Activated CD8-positive, alpha-beta memory T cell treated with anti-CD3 and anti-CD28 coated beads for 4 hours (primary cell): ENCODE results near the gene PRKCE.

Source experiments
- DNase-seq, 2 donors: peaks; one replicate each; pipeline ENCODE4 v3.0.0-alpha.2; 2020; ENCODE audit warnings: low read depth in 2 of 2

PRKCE gene

DNA sequence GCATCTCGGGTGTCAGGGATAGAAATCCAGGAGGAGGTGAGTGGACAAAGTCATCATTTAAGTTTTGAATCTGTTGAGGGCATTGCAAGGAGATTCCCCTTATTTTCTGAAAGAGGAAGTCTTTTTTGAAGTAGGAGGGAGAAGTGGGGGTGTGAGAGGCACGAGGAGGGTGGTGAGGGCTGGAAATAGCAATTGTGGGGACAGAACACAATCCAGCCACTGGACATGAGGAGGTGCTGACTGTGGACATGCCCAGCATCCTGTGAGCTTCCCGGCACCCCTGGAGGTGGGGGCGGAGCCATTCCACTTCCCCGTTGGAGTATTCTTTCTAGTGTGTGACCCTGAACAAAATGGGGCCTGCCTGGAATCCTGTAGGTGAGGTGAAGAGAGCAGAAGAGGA, 335.0 kb downstream of the PRKCE start:
- no peak for DNase-seq

DNA sequence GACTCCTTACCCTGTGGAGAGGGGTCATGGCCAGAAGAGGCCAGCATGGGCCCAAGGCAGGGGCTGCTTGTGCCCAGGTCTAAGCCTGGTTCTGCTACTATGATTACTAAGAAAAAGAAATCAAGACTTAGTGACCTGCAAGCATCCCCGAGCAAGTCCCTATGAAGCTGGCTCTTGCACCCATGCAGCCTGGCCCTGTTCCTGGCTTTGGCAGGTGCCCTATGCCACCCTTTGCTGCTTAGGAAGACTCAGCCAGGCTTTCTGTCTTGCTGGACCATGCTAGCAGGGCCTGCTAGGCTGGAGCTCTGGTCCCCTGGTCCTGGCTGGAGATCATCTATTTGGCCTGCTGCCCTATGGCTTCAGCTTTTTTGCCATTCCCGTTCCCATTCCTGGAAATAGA, 336.4 kb downstream of the PRKCE start:
- no peak for DNase-seq

DNA sequence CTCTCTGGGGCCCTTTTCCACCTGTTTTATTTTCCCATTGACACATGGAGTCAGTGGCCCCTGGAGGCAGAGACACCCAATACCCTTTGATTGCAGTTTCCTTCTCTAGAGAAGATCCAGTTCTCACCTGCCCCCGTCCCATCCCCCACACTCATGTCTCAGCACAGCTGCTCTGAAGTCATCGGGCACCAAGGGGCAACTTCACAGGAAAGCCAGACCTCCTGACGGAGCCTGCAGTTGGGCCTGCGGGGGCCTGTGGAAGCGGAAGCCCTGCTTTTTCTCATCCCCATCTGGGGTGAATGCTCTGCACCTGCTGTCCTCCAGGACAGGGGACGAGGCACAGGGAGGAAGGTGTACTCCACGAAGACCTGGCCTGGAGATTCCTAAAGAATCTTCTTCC, 337.4 kb downstream of the PRKCE start:
- DNase-seq, result no peak

DNA sequence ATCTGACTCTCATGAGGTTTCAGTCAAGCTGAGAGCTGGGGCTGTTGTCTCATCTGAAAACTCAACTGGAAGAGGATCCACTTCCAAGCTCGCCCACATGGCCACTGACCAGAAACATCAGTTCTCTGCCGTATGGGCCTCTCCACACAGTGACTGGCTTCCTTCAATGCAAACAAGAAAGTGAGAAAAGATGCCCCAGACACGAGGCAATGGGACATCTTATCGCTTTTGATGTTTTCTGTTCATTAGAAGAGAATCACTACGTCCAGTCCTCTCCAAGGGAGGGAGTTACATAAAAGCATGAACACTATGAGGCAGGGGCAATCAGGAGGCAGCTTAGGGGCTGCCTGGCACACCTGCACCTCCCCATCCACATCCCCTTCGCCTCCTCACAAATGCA, 338.7 kb downstream of the PRKCE start:
- no peak for DNase-seq

DNA sequence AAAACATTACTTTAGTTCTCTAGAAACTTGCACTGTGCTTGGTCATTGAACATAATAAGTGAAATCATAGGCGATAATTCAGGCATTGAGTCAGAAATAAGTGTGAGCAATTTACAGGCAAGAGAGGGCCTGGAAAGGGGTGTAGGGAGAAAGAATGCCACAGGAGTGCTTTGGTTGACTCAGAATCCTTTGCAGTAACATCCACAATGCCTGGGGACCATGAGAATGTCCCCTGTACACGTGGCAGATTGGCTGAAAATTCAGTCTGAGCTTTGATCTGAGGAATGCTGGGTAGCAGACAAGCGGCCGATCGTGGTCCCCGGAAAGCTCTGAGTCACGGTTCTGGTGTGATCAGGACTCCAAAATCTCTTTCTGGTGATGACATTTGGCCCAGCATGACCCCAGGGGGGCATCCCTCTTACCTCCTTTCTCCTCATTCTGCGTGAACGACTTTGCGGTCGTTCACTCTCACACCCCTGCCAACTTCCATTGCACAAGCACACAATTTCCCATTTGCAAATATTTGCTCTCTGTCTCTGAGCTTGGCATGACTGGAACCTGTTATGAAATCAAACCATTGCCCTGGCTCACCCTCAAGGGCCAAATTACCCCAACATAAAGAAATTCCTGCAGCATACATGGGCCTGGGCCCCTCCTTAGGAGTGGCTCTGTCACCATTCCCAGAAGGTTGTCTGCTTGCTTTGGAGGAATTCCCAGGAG, 340.7 kb downstream of the PRKCE start:
- DNase-seq, result no peak

DNA sequence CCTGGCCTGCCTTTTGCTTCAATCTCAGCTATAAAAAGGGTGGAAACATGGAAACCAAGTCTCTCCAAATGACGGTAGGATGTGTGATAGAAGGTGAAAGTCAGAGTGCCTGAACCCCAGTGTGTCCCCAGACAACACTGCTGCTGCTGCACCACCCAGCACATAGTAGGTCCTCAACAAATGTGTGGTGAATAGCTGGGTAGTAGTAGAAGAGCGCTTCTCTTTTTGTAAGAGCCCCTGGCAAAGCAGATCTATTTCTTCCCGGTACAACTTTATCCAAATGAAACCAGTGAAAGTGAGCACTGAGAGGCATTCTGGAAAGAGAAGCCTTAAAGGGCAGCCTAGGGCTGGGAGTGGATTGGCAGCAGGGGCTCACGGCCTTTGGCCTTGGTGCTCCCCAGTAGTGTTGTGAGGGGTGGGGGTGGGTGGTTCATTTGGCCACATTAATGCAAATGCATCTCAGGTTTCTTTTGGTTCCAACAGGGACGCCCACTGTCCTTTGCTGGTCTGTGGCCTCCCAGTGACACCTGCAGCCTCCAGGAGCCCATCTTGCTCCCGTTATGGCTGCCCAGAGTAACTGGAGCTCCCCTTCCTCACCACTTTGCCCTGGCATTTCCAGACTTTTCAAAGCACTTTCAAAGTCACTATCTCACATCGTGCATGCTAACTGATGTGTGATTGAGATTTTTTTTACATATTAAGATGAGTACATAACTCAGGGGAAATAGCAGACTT, 341.4 kb downstream of the PRKCE start:
- DNase-seq, result no peak

DNA sequence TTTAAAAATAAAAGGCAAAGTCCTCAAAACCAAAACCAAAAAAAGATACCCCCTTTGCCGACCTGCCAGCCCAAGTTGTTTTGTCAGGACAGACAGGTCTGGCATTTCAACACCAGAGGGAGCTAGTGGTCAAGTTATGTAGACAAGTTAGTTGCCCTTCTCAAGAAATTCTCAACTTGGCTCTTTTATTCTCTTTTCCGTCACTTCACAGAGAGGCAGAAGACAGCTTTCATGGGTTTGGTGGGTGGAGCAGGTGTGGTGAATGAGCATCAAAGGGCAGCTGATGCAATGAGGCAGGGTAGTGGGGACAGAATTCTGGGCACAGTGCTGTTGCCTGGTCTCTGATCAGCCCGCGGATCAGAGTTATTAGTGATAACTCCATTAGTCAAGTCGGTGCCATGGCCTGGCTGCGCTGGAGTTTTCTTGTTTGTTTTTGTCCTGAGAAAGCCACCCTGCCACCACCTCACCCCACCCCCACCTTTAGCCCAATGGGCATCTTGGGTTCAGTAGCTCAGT, 342.1 kb downstream of the PRKCE start:
- DNase-seq, result peak; percentile 25 to 30

DNA sequence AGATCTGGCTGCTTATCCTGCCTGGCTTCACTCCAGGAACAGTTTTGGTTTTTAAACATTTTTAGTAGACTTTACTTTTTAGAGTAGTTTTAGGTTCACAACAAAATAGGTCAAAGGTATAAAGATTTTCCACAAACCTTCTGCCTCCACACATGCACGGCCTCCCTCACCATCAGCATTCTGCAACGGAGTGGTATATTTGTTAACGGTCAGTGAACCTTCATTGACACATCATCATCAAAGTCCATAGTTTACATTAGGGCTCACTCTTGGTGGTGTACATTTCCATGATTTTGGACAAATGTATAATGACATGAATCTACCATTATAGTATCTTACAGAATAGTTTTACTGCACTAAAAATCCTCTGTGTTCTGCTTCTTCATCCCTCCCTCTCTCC, 342.6 kb downstream of the PRKCE start:
- DNase-seq, result no peak

DNA sequence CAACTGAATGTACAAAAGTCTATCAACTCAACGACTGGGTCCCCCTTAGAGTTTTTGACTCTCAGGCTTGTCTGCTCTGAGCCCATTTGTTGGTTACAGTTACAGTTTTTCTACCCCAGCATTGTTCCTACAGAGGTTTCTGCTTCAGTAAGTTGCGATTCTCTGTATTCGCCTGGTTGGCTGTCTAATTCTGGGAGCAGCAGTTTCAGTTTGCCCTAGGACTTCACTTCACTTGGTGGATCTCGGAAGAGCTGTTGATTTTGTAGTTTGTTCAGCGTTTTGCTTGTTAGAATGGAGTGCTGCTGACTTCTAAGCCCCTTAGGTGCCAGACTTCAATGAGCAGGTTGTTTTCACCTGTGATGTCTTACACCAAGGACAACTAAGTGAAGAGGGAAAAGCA, 349.2 kb downstream of the PRKCE start:
- no peak for DNase-seq

DNA sequence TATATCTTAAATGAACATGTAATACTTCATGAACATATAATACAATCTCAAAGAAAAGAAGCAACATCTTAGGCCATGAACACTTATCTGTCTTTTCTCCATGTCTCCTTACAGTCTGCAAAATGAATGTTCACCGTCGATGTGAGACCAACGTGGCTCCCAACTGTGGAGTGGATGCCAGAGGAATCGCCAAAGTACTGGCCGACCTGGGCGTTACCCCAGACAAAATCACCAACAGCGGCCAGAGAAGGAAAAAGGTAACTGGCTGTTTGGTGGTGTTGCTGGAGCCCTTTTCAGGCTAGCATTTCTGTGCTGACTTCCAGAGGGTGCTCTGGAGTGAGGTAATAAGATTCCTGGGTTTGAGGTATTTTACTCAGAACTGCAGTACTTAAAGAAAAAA, 349.8 kb downstream of the PRKCE start:
- no peak for DNase-seq

DNA sequence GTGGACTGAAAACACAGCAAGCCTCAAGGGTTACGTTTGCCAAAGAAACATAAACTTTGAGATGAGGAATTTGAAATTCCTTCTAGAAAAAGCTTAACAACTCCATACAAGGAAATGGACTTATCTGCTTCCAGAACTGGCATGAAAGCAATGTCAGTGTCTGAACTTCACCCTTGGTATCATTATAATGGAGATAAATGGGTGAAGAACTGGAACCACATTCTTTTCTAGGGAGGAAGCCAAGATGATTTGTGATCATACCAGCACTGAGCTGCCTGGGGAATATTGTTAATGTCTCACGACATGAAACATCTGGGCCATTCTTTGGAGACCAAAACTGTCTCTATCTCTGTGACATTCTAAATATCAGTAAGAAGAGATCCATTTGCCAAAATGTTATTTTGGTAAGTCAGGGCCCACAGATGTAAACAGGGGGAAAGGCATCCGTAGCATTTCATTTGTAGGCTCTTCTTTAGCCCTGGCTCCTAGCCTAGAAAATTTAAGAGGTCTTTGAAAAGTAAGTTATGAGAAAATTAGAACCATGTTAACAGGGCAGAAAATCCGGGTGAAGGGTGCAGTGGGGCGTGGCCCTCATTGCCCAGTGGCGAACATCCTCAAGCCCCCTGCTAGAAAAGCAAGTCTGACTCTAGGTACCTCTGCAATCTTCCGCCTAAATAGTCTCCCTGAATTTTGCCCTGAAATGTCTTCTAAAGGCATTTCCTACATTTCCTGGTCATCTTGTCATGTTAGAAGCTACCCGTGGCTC, 350.4 kb downstream of the PRKCE start:
- DNase-seq, result no peak

DNA sequence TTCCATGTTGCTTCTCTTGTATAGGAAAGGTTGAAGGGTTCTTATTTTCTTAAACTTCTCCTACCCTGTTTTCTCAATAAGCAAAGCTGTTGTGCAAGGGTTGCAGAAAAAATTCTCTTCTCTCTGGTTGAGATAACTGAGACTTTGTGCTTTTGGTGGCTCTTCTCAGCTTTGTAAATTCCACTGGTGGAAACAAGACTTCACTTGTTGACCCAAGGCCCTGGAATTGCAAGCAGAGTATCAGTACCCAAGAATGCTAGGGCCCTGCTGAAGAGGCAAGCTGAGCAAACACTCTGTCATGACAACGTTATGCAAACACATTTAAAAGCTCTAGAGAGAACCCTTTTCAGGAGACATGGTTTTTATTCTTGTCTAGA, 351.0 kb downstream of the PRKCE start:
- no peak for DNase-seq

DNA sequence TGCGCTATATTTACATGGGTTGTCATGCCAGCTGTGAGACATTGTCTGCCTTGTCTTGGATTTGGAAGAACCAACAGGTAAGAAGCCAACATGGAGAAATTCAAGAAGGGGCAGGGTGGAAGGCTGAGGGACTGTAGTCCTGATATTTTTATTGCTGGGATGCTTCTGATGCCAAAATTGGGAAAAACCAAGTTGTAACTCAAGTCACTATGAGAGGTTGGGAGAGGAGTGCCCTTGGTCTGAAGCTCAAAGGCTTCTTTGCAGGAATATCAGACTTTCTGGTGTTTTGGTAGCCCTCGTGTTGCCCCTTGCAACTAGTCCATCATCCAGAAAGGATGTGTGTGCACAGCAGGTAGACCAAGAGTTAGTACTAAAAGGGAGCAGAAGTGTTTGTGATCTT, 351.5 kb downstream of the PRKCE start:
- DNase-seq, result no peak

DNA sequence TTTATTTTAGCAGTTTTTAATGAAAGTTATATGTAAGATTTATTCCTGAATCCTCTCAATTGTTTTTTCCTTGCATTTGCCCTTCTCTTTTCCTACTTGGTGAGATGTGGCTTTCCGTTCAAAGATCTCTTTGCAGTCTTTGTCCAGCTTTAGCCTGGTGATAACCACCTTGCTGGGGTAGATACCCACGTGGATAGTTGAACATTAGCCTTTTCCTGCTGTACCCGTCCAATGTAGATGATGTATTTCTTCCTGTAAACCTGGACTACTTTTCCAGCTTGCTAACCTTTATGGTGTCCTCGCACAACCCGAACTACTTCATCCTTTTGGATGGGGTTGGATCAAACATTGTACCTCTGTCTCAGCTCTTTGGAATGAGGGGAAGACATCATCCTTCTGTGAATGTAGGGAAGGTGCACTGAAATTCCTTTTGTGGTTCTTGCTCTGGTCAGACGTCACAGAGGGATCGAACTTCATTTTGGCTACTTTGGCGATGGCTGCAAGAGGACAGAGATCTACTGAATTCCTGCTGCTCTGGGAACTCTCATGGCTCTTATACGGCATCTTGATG, 352.5 kb downstream of the PRKCE start:
- no peak for DNase-seq

DNA sequence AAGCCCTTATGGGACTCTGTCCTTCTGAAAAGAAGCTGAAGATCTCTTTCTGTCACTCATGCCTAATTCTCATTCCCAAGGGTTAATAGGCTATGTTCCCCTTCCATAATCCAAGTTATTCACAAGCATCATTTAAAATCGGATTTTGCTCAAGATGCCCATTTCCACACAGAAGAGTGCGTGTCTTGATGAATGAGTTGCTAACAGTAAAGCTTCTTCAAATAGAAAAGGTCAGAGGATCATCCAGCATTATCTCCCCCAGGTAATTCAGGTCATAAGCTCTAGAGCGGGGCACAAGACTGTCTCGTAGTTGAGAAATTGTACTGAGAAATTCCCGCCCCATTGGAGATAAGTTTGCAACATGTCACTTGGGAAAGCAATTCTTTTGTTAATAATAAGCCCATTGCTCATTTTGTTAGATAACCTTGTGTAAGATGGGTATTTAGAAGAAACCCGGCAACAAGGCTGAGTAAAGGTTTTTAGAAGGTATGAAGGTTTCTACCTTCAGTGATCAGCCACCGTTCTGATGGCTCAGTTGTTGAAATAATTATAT, 355.1 kb downstream of the PRKCE start:
- no peak for DNase-seq

DNA sequence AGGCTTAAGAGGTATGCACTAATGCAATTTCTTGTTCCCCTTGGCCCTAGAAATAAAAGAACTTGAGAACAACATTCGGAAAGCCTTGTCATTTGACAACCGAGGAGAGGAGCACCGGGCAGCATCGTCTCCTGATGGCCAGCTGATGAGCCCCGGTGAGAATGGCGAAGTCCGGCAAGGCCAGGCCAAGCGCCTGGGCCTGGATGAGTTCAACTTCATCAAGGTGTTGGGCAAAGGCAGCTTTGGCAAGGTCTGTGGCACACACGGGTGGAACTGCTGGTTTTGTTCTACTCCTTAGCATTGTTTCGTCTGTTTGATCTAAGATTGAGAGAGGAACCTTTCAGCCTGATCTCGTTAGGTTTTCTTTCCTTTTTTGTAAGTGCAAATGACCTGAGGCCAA, 355.9 kb downstream of the PRKCE start:
- DNase-seq, result no peak

DNA sequence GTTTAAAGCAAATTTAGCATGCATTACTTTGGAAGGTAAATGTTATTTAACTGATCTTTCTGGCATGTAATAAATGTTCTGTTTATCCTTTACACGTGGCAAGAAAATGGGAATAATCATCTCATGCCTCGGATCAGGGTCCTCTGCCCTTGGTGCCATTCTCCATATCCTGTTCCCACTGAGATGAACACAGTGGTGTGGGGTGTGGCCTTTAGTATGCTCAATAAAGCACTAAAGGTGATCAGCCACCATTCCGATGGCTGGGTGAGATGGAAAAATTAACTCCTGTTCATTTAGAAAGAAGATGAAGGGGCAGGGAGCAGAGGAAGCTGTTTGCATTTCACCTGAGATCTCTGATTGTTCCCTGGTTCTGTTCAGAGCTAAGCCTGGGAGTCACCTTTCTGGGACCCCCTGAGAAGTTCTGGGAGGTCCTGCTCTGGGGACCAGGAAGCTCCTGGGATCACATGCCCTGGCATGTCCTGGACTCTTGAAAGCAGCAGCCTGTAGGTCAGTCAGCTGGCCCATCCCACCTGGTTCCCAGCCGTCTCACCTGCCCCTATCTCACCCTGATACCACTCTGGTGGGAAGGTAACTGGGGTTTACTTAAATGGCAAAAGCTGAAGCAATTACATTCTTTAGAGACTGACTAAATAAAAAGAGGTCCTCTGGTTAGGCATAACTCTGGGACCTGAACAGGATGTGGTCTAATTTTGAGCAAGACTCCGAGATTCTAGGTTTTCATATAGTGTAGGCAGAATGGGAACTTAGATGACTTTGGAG, 356.8 kb downstream of the PRKCE start:
- no peak for DNase-seq

DNA sequence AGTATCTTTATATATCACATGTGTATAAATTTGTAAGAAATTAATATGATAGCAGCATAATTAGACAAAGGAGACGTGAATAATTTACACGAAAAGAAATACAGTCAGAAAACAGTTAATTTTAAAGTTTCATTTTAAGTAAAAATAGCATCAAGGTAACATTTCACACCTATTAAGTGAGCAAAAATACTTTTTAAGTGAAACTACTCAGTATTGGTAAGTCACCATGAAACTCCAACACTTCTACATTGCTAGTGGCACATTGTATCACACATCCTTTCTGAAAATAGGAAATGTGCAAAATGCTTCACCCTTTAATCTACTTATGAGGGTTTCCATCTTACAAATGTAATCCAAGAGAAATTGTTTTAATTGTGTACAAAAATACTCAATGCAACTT, 357.8 kb downstream of the PRKCE start:
- DNase-seq, result no peak

DNA sequence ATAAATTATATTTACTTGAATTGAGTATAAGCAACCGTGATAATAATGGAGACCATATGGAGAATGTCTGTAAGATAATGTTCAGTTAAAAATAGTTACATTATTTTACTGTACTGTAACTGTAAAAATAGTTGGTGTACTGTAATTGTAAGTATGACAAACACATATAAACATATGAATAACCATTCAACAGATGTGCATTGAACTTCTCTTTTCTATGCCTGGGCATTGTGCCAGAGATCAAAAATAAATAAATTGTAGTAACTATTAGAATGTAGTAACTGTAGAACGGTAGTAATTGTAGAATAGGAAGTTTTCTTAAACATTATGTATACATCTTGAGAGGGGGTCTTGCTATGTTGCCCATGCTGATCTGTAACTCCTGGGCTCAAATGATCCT, 358.3 kb downstream of the PRKCE start:
- DNase-seq, result no peak

DNA sequence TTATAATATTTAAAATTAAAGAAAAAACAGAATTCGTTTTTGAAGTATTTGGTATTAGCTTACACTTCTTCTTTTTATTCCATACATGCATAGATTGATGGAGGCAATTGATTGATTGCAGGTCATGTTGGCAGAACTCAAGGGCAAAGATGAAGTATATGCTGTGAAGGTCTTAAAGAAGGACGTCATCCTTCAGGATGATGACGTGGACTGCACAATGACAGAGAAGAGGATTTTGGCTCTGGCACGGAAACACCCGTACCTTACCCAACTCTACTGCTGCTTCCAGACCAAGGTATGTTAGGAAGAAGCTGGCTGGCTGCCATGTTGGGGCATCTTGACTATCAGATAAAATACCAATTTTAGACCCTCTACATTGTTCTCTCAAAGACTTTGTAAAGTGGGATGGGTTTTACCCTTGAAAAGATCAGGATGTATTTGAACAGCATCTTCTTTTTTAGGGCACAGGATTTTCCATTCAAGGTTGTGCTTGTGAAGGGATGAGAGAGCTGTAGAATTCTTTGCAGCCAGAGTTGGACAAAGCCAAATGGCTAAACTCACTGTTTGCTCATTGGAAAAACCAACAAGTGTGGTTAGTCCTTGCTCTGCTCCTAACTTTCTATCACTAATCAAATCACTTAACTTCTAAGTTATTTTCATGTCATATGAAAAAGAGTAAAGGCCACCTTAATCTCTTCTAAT, 358.9 kb downstream of the PRKCE start:
- DNase-seq, result no peak
